Right renal pelvis (tissue), 4 donors: Measurements from ENCODE around the gene KRTAP10-12. TPM values are rescaled to one million over a fixed set of nuclear protein-coding genes. Genes with fewer than 3 reads are reported as not detected.
"Not testable (repeated sequence)": the region's sequence is repeated elsewhere in the genome, so short reads cannot be mapped to it uniquely, and the experiment has no call there.

Source experiments
- DNase-seq, 4 donors: peaks; one replicate each; pipeline ENCODE4 v3.0.0-alpha.2; 2013; ENCODE audit warnings: low read depth in 4 of 4, low spot score in 3 of 4, missing footprints in 1 of 4
- polyA plus RNA-seq, 4 donors: library from polyadenylated mRNA; unstranded; fragments of 120-200 nt; gene quantifications; one replicate each; pipeline ENCODE4 v1.2.1, GENCODE V29; 2013; ENCODE audit not compliant: insufficient read length in 4 of 4

The KRTAP10-12 gene
- polyA plus RNA-seq, 4 donors, result not detected

DNA sequence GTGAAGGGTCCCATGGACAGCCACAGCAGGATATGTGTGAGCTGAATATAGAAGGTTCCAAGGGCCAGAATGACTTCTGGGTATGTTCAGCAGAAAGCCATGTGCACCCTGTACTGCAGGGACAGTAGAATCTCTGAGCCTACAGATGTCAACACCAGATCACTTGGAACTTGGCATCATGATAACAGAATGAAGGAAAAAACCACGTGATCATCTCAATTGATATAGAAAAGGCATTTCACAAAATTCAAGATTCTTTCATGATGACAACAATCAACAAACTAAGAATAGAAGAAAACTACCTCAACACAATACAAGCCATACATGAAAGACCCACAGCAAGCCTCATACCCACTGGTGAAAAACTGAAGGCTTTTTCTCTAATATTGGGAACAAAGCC is 29.4 kb upstream of the KRTAP10-12 start:
- no peak for DNase-seq

DNA sequence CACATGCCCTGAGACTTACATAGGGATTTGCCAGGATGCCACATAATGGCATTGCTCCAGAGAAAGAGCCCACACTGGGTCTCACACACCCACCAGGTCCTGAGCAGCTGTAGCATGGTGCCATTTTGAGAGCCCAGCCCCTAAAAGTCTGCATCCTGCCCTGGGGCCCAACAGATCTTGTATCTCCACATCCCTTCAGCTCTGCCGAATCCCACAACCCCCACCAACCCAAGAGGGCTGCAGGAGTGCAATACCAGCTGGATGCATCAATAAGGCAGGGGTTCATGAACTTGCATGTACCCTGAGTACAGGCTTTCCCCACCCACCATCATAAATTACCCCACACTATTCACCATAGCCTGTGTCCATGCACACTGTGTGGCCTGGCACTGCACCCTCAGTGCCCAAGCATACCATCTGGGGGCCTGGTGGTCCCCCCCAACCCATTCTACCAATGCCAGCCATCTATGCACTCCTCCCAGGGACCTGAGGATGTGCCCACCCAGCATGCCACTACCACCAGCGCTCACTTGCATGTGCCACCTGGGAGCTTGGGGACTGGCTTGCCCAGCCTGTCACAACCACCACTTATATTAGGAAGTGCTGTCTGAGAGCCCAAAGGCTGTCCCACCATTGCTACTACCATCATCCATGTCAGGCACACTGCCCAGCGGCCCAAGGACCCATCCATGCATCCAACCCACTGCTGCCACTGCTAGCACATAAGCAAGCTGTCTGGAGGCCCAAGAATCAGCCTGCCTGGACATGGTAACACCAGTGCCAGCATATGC is 26.1 kb upstream of the KRTAP10-12 start:
- no peak for DNase-seq

- no peak for DNase-seq
These were observed 25.1 kb upstream of the KRTAP10-12 start for GRCh38 chr21:44671911-44672310.

DNA sequence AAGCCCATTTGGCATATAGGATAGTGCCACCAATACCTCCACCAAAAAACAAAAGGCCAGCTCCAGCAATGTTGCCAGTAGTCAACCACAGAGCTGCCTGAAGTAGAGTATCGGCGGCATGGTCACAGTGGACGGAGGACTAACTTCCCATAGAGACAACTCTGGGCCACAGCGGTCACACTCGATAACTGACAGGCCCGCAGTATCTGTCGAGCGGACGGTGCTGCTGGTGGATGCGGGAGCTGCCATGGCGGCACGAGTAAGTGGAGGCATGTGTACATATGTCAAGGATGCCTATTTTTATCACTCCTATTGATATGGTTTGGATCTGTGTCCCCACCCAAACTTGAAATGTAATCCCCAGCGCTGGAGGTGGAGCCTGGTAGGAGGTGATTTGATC is 19.1 kb upstream of the KRTAP10-12 start:
- no peak for DNase-seq

DNA sequence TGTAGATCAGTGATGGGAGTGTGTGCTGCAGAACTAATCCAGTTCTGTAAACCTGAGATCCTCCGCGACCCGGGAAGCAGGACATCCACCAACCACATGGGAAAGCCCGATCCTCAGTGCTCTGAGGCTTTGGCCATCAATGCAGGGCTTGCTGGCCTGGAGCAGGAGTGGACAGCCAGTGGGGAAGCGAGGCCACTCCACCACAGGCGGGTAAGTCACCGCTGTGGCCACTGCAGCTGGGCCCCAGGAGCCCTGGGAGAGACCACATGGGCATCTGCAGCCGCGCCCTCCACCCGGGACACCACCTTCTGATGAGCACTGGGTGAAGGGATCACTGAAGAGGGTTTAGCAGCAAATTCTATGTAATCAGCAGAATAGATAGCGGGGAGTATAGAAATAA is 15.8 kb upstream of the KRTAP10-12 start:
- DNase-seq, result no peak

DNA sequence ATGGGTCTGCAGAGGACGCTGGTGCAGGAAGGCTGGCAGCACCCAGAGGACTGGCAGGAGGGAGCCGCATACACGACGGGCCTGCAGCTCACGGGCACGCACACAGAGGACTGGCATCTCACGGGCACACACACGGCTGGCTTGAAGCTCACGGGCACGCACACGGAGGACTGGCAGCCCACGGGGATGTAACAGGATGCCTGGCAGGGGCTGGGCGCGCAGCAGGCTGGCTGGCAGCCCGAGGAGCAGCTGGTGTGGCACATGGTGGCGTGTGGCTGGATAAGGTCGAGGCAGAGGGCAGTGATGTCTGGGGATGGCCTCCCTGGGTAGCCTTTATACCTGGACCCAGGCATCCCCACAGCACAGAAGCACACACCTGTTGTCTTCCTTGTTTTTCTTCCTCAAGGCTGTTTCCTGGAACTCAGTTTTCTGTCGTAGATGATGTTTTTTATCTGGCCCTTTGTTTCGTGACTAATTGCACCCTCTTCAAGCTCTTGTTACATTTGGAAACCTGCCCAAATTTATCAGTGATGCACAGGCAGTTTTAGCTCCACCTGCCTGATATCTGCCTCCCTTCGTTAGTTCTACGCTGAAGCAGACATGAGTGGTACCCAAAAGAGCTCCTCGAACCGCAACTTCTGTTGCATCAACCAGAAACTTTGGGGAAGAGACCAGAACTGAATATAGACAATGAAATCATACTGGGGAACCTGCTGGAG is 15.0 kb upstream of the KRTAP10-12 start, which contains the start of gene KRTAP12-1:
KRTAP12-1 (minus strand) TSS at position 303 of the 719 bp plus-strand sequence; CDS start at position 263, 40 bp downstream.
- no peak for DNase-seq

- DNase-seq, result no peak
These were observed 14.3 kb upstream of the KRTAP10-12 start for GRCh38 chr21:44682580-44683151.

- no peak for DNase-seq
These were observed 12.9 kb upstream of the KRTAP10-12 start for GRCh38 chr21:44684077-44684476.

GRCh38 chr21:44684483-44684882 is 12.5 kb upstream of the KRTAP10-12 start:
- DNase-seq, result no peak

DNA sequence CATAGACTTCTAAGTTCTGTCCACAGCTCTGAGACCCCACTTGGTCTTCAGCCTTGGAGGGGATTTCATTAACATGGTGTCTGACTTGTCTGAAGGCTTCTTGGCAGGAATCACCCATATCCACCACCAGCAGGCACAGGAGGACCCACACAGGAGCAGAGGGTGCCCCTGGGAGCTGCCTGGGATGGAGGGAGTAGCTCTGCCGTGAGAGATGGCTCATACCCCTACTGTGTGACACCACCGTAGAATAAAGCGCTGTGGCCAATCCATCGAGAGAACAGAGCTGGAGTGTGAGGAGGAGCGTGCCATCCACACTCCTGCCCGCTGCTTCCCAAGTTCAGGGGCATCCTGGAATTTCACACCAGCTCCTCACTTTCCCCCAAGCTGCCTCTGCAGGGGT is 11.9 kb upstream of the KRTAP10-12 start:
- not testable (repeated sequence) for DNase-seq

GRCh38 chr21:44686000-44686781 is 10.8 kb upstream of the KRTAP10-12 start:
- DNase-seq, result no peak

DNA sequence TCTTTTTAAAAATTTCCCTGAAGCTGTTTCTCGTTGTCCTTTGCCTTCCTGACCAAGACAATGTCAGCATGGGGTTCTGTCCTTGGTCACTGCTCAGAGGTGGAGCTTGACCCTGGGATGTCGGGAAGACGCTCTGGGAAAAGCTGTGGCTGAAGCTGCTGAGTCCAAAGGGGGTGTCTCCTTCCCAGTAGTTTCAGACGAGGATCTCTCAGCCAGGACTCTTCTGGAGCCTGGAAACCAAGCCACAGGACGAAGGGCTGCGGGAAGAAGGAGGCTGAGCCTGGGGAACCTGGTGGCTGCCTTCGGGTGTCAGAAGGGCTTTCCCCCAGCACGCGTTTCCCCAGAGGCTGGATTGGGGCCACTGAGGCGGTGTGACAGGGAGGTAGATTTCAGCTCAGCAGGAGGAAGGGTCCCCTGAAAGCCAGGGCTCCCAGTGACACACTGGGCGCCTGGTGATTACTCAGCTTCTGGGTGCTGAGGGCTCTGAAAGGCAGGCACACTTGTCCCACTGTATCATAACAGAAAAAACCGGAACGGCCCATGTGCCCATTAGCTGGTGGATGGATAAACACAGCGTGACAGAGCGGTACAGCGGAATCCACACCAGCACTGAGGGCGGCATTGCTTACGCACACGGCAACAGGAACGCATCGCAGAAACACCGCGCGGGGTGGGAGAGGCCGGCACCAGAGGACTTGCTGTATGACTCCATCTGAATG is 10.0 kb upstream of the KRTAP10-12 start:
- DNase-seq, result no peak

DNA sequence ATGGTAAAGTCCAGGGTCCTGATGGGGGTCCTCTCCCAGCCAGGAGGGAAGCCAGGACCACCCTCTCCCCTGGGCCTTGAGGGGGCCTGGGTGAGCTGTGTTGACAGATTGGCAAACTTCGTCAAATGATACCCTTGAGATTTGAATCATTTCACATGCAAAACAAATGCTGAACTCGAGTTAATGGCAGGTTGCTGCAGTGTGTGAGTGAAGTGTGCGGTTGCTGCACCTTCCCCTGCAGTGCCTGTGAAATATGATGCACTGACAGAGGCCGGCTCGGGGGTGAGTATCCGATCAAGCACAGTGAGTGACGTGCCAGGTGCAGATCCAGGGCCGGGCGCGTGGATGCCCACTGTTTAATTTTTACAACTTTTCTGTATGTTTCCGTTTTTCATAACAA is 9.3 kb upstream of the KRTAP10-12 start:
- DNase-seq, result no peak

GRCh38 chr21:44689740-44690139 is 7.2 kb upstream of the KRTAP10-12 start:
- not testable (repeated sequence) for DNase-seq

DNA sequence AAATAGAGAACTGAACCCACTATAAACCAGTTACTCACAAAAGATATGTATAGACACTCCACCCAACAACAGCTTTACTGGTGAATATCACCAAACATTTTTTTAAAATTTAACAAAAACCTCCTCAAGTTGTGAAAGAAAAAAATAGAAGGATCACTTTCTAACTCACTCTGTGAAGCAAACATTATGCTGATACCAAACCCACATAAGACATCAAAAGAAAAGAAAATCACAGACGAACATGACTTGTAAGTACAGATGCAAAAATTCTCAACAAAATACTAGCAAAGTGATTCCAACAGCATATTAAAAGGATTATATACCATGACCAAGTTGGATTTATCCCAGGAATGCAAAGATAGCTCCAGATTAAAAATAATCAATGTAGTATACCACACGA is 5.3 kb upstream of the KRTAP10-12 start:
- DNase-seq, result no peak

- DNase-seq, result no peak
These were observed 4.0 kb upstream of the KRTAP10-12 start for GRCh38 chr21:44692798-44693512.

DNA sequence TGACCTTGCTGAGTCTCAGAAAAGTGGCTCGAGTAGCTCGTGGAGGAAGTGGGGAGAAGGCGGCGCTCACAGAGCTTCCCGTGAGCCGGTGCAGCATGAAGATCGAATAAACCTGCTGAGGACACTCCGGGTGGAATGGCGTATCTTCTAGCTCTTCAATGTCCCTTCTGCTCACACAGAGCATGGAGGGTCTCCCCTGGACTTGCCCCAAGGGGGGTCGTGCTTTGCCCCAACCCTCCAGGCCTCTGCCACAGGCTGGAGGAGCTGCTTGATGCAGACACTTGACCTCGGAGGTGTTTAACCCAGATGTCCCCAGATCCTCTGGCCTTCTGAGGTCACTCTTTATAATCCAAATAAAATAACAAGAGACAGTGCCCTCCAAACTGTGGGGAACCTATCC is 2.2 kb upstream of the KRTAP10-12 start:
- DNase-seq, result no peak

GRCh38 chr21:44695184-44695583 is 1.8 kb upstream of the KRTAP10-12 start:
- no peak for DNase-seq

- no peak for DNase-seq
These were observed 1.3 kb upstream of the KRTAP10-12 start for GRCh38 chr21:44695641-44696040.

GRCh38 chr21:44696572-44696971 is 400 bp upstream of the KRTAP10-12 start:
- DNase-seq, result no peak
